SHP77 (cell line): ENCODE measurements around the gene PLA2G4F.

Experiments
- DNase-seq, 2 experiments: peaks; one replicate each; lab custom pipeline; 2025; lab: John Stamatoyannopoulos, UW

Gene PLA2G4F, protein sequence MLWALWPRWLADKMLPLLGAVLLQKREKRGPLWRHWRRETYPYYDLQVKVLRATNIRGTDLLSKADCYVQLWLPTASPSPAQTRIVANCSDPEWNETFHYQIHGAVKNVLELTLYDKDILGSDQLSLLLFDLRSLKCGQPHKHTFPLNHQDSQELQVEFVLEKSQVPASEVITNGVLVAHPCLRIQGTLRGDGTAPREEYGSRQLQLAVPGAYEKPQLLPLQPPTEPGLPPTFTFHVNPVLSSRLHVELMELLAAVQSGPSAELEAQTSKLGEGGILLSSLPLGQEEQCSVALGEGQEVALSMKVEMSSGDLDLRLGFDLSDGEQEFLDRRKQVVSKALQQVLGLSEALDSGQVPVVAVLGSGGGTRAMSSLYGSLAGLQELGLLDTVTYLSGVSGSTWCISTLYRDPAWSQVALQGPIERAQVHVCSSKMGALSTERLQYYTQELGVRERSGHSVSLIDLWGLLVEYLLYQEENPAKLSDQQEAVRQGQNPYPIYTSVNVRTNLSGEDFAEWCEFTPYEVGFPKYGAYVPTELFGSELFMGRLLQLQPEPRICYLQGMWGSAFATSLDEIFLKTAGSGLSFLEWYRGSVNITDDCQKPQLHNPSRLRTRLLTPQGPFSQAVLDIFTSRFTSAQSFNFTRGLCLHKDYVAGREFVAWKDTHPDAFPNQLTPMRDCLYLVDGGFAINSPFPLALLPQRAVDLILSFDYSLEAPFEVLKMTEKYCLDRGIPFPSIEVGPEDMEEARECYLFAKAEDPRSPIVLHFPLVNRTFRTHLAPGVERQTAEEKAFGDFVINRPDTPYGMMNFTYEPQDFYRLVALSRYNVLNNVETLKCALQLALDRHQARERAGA

GRCh38 chr15:42156243-42156922 lies at the start of gene PLA2G4F:
Gene PLA2G4F (minus strand): TSS chr15:42156636. CDS start chr15:42156549, 87 bp downstream.
- peak in 1 of 2 experiments; percentile 10 for DNase-seq

GRCh38 chr15:42203891-42204290 lies 47.5 kb upstream of the PLA2G4F start:
- DNase-seq, result no peak

- no peak for DNase-seq
Measured at GRCh38 chr15:42202653-42203052, 46.2 kb upstream of the PLA2G4F start.

- no peak for DNase-seq
Measured at GRCh38 chr15:42201801-42202200, 45.4 kb upstream of the PLA2G4F start.

DNA sequence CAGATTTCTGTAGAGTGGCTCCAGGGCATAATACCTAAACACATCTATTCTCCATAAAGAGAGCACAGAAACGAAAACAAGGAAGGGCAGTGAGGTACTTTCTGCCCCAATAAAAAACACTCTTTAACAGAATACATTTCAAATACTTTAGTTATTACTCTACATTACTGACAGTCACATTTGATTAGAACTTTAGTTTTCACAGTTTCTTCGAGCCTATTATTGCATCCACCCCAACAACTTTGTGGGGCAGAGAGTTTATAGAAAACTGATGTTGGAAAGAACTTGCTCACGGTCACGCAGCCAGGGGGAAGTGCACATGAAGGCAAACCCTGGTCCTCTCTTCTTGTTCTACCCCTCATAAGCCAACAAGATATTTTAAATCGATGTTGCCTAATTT lies 42.7 kb upstream of the PLA2G4F start:
- DNase-seq, result no peak

- no peak for DNase-seq
Measured at GRCh38 chr15:42198516-42198915, 42.1 kb upstream of the PLA2G4F start.

GRCh38 chr15:42194513-42194912 lies 38.1 kb upstream of the PLA2G4F start:
- no peak for DNase-seq

- no peak for DNase-seq
Measured at GRCh38 chr15:42193383-42193782, 36.9 kb upstream of the PLA2G4F start.

DNA sequence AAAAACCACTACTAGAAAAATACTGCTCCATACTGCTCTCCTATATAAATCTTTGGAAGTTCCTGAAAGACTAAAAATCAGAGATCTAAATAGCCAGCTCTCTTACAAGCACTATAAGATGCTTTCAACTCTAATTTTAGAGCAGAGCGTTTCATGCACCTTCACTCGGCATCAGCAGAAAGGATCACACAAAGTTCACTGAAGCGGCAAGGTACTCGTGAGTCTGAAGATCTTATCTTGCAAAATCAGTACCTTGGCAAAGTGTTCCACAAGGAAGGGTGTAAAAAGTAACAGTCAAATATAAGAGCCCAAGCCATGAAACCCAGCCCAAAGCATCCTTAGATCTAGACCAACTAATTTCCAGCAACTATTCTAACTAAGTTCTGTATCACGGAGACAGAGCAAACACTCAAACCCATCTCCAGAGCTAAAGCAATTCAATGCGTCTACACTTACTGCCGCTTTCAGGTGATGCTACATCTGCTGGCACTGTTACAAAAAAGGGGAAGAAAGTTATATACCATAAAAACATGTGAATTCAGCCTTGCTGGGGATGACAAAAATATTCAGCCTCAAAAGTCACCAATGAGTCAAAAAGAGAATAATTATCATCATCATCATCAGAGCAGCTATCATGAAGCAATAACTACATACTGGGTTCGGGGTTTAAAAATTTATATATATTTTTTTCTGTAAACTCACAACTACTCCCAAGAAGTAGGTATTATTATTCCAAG lies 35.3 kb upstream of the PLA2G4F start:
- DNase-seq, result no peak

- no peak for DNase-seq
Measured at GRCh38 chr15:42190370-42190769, 33.9 kb upstream of the PLA2G4F start.

DNA sequence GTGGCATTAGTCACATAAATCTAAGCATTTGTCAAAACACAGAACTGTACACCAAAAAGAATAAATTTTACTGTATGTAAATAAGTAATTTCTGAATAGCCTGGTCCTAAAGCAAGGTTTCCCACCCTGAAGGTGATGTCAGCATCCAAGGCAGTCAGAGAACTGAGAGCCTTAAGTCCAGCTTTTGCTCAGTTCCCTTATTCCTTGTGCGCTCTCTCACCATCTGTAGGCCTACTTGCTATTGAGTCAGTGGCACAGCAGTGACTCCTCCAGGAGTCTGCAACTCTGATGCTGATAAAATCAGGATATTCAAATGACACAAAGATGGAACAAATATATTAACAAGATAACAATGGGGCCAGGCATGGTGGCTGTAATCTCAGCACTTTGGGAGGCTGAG lies 29.4 kb upstream of the PLA2G4F start:
- no peak for DNase-seq

GRCh38 chr15:42184736-42185135 lies 28.3 kb upstream of the PLA2G4F start:
- DNase-seq, result no peak

GRCh38 chr15:42184296-42184695 lies 27.9 kb upstream of the PLA2G4F start:
- DNase-seq, result no peak

DNA sequence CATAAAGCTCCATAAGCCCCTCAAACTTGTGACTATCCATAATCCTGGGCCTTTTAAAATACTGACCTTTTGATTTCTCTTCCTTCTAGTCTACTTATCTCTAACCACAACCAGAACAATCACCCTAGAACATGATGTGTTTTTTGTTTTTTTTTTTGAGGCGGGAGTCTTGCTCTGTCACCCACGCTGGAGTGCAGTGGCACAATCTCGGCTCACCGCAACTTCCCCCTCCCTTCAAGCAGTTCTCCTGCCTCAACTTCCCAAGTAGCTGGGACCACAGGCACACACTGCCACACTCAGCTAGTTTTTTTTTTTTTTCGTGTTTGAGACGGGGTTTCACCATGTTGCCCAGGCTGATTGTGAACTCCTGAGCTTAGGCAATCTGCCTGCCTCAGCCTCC lies 26.5 kb upstream of the PLA2G4F start:
- DNase-seq, result no peak

DNA sequence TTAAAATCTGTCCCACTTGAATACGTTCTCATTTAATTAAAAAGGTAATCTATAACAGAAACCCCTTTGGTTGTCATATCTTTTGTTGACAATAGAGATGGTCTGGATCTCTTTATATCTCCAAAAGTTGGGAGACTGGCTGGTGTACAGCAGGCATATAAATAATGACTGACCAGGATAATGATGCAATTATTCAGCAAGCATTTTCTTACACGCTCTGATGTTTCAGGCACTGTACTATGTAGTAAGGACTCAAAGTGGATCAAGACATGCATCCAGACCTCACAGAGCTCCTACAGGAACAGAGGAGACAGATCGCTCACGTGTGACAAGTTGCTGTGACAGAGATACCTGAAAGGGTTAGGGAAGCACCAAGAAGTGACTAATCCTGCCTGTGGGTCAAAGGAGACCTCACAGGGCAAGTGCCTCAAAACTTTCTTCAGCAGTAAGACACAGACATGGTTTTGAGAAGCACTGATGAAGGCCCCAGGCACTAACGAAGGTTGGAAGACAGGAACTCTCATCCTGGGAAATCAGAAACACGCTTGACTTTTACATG lies 26.0 kb upstream of the PLA2G4F start:
- DNase-seq, result no peak

DNA sequence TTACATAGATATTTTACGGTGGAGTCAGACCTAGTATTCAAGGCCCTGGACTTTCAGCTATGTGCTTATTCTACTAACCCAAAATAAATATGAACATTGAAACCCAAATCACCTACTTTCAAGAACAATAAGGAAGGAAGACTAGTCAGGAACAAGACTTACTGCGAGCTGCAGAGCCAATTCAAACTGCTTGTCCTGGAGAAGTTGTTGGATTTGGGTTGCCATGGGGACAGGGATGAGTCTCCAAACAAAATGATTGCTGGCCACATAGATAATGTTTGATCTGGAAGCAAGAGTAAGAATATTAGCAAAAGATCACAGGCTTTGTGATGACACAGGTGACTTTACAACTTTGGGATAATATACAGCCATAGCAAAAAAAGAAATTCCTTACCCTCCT lies 21.6 kb upstream of the PLA2G4F start:
- DNase-seq, result no peak

- no peak for DNase-seq
Measured at GRCh38 chr15:42175671-42176070, 19.2 kb upstream of the PLA2G4F start.

GRCh38 chr15:42172475-42172874 lies 16.0 kb upstream of the PLA2G4F start:
- no peak for DNase-seq

GRCh38 chr15:42171795-42172194 lies 15.4 kb upstream of the PLA2G4F start:
- no peak for DNase-seq

DNA sequence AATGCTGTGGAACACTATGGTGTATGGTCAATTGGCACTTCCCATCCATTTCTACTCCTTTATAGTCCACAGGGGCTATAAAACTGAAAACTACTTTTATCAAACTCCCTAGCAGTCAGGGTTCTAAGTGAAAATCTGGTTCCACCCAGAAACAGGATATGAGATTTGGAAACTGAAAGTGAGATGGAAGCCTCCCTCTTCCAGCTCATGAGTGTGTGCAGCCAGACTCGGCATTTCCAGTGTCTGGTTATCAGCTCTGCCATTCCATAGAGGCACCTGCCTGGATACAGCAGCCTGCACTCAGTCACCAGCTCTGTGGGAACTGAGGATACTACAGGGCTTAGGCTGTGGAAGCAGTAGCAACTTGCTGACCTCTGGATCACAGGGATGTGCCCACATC lies 14.7 kb upstream of the PLA2G4F start:
- DNase-seq, result no peak

GRCh38 chr15:42166225-42166940 lies 9.9 kb upstream of the PLA2G4F start:
- no peak for DNase-seq
